ENCODE measurements around the gene TMEM156. TPM values are rescaled to one million over a fixed set of nuclear protein-coding genes. Genes with fewer than 3 reads are reported as not detected.

The TMEM156 gene
- total RNA-seq, 2 donors from 2014 or later = not detected

- H3K9me3 Mint-ChIP-seq = no peaks in the 10 kb centered on the region
- H3K4me3 ChIP-seq (ENCODE audit: low read length) = no peak overlapping the region
- no peak overlapping the region for H3K9ac ChIP-seq (ENCODE audit: extremely low read depth, low read length, poor library complexity, severe bottlenecking)
- 100% methylated on average over 1 of the region's 1 CpG; no CpG with 5 or more reads in 1 of the 2 experiments for WGBS, 2 experiments (ENCODE audit: insufficient coverage in 1 of 2, insufficient read length in 1 of 2)
- no peaks in the 10 kb centered on the region for H3K4me1 ChIP-seq (ENCODE audit: control insufficient read depth, insufficient read depth, low read length)
- no peak for DNase-seq
- no peaks in the 10 kb centered on the region for H3K27me3 Mint-ChIP-seq (ENCODE audit: insufficient read depth)
- no peak for TF ChIP-seq CTCF (conservative IDR thresholded peaks at IDR 0.05)
- no peaks in the 10 kb centered on the region for H3K36me3 Mint-ChIP-seq (ENCODE audit: low read depth)
- H3K27ac ChIP-seq (ENCODE audit: low read depth, low read length) = no peak overlapping the region
- peaks cover 32% of the 10 kb centered on the region for H3K4me1 Mint-ChIP-seq
- no peak overlapping the region for H3K4me3 Mint-ChIP-seq
- H3K36me3 ChIP-seq (ENCODE audit: control insufficient read depth, insufficient read depth, low read length) = no peaks in the 10 kb centered on the region
- H3K9me3 ChIP-seq (ENCODE audit: control insufficient read depth, low read length) = no peaks in the 10 kb centered on the region
- H3K27ac Mint-ChIP-seq = no peak overlapping the region
- no peaks in the 10 kb centered on the region for H3K27me3 ChIP-seq (ENCODE audit: control insufficient read depth, insufficient read depth, low read length, poor library complexity, severe bottlenecking)
Measured at GRCh38 chr4:39048311-39048710, 16.1 kb upstream of the TMEM156 start.

- H3K27ac Mint-ChIP-seq = no peak overlapping the region
- H3K27ac ChIP-seq (ENCODE audit: low read depth, low read length) = no peak overlapping the region
- H3K36me3 ChIP-seq (ENCODE audit: control insufficient read depth, insufficient read depth, low read length) = no peaks in the 10 kb centered on the region
- no peaks in the 10 kb centered on the region for H3K4me1 ChIP-seq (ENCODE audit: control insufficient read depth, insufficient read depth, low read length)
- no peaks in the 10 kb centered on the region for H3K27me3 Mint-ChIP-seq (ENCODE audit: insufficient read depth)
- H3K4me3 Mint-ChIP-seq = no peak overlapping the region
- no peak overlapping the region for H3K9ac ChIP-seq (ENCODE audit: extremely low read depth, low read length, poor library complexity, severe bottlenecking)
- H3K9me3 ChIP-seq (ENCODE audit: control insufficient read depth, low read length) = no peaks in the 10 kb centered on the region
- no peaks in the 10 kb centered on the region for H3K36me3 Mint-ChIP-seq (ENCODE audit: low read depth)
- H3K4me3 ChIP-seq (ENCODE audit: low read length) = no peak overlapping the region
- peaks cover 35% of the 10 kb centered on the region for H3K4me1 Mint-ChIP-seq
- no peaks in the 10 kb centered on the region for H3K9me3 Mint-ChIP-seq
- TF ChIP-seq CTCF (conservative IDR thresholded peaks at IDR 0.05) = no peak
- WGBS, 2 experiments (ENCODE audit: insufficient coverage in 1 of 2, insufficient read length in 1 of 2) = 92 to 100% methylated on average over 1 to 2 of the region's 2 CpGs
- no peak for DNase-seq
- no peaks in the 10 kb centered on the region for H3K27me3 ChIP-seq (ENCODE audit: control insufficient read depth, insufficient read depth, low read length, poor library complexity, severe bottlenecking)
Measured at GRCh38 chr4:39047681-39048080, 15.5 kb upstream of the TMEM156 start.

GRCh38 chr4:39046249-39046648 is 14.0 kb upstream of the TMEM156 start:
- Mint-ChIP-seq H3K27me3 (ENCODE audit: insufficient read depth) (no peaks in the 10 kb centered on the region), H3K4me1 (peaks cover 31% of the 10 kb centered on the region), H3K27ac (no peak overlapping the region), H3K36me3 (ENCODE audit: low read depth) (no peaks in the 10 kb centered on the region), H3K9me3 (no peaks in the 10 kb centered on the region), H3K4me3 (peak overlapping the region; percentile 83)
- no peak overlapping the region for H3K9ac ChIP-seq (ENCODE audit: extremely low read depth, low read length, poor library complexity, severe bottlenecking)
- no peaks in the 10 kb centered on the region for H3K4me1 ChIP-seq (ENCODE audit: control insufficient read depth, insufficient read depth, low read length)
- 94% methylated on average over 7 to 8 of the region's 8 CpGs for WGBS, 2 experiments (ENCODE audit: insufficient coverage in 1 of 2, insufficient read length in 1 of 2)
- no peaks in the 10 kb centered on the region for H3K27me3 ChIP-seq (ENCODE audit: control insufficient read depth, insufficient read depth, low read length, poor library complexity, severe bottlenecking)
- no peaks in the 10 kb centered on the region for H3K36me3 ChIP-seq (ENCODE audit: control insufficient read depth, insufficient read depth, low read length)
- H3K27ac ChIP-seq (ENCODE audit: low read depth, low read length) = no peak overlapping the region
- no peaks in the 10 kb centered on the region for H3K9me3 ChIP-seq (ENCODE audit: control insufficient read depth, low read length)
- DNase-seq = no peak
- no peak for TF ChIP-seq CTCF (conservative IDR thresholded peaks at IDR 0.05)
- H3K4me3 ChIP-seq (ENCODE audit: low read length) = peak overlapping the region; percentile 93

Data from endodermal cell (in vitro differentiated cells).